Measurements from ENCODE around the gene GUCD1.
"Not testable (repeated sequence)": the region's sequence is repeated elsewhere in the genome, so short reads cannot be mapped to it uniquely, and the experiment has no call there.

The GUCD1 gene

GRCh38 chr22:24595228-24595627 lies 40.3 kb upstream of the GUCD1 start:
- Histone ChIP-seq H3K27me3 (ENCODE audit: insufficient read depth, low read length) (no peaks in the 10 kb centered on the region), H3K36me3 (ENCODE audit: insufficient read depth, low read length) (no peaks in the 10 kb centered on the region), H3K9ac (ENCODE audit: low read depth, low read length) (no peak overlapping the region), H3K4me3 (ENCODE audit: low read length) (no peak overlapping the region), H3K4me1 (ENCODE audit: insufficient read depth, low read length) (peaks cover 18% of the 10 kb centered on the region), H3K27ac (ENCODE audit: low read depth, low read length) (no peak overlapping the region), H3K9me3 (ENCODE audit: insufficient read depth, low read depth, low read length) (no peaks in the 10 kb centered on the region)
- WGBS, result 90% methylated on average over 6 of the region's 6 CpGs

- no peak overlapping the region for H3K9ac ChIP-seq (ENCODE audit: low read depth, low read length)
- no peaks in the 10 kb centered on the region for H3K9me3 ChIP-seq (ENCODE audit: insufficient read depth, low read depth, low read length)
- no peak overlapping the region for H3K4me3 ChIP-seq (ENCODE audit: low read length)
- no peaks in the 10 kb centered on the region for H3K27me3 ChIP-seq (ENCODE audit: insufficient read depth, low read length)
- no peaks in the 10 kb centered on the region for H3K36me3 ChIP-seq (ENCODE audit: insufficient read depth, low read length)
- WGBS, result 76% methylated on average over 7 of the region's 7 CpGs
- no peak overlapping the region for H3K27ac ChIP-seq (ENCODE audit: low read depth, low read length)
- H3K4me1 ChIP-seq (ENCODE audit: insufficient read depth, low read length), result peaks cover 17% of the 10 kb centered on the region
Observed at GRCh38 chr22:24594569-24595120, 39.7 kb upstream of the GUCD1 start.

- H3K4me3 ChIP-seq (ENCODE audit: low read length), result no peak overlapping the region
- no peaks in the 10 kb centered on the region for H3K9me3 ChIP-seq (ENCODE audit: insufficient read depth, low read depth, low read length)
- no peaks in the 10 kb centered on the region for H3K27me3 ChIP-seq (ENCODE audit: insufficient read depth, low read length)
- peaks cover 11% of the 10 kb centered on the region for H3K4me1 ChIP-seq (ENCODE audit: insufficient read depth, low read length)
- H3K9ac ChIP-seq (ENCODE audit: low read depth, low read length), result peak overlapping the region; percentile 83; the same call in 1 of the 2 replicates
- no peak overlapping the region for H3K27ac ChIP-seq (ENCODE audit: low read depth, low read length)
- 80% methylated on average over 16 of the region's 16 CpGs for WGBS
- H3K36me3 ChIP-seq (ENCODE audit: insufficient read depth, low read length), result no peaks in the 10 kb centered on the region
Observed at GRCh38 chr22:24593836-24594568, 39.1 kb upstream of the GUCD1 start.

- peak overlapping the region; percentile 73; the same call in 1 of the 2 replicates for H3K27ac ChIP-seq (ENCODE audit: low read depth, low read length)
- H3K9ac ChIP-seq (ENCODE audit: low read depth, low read length), result peak overlapping the region; percentile 83
Observed at GRCh38 chr22:24593559-24593835, 38.6 kb upstream of the GUCD1 start.

DNA sequence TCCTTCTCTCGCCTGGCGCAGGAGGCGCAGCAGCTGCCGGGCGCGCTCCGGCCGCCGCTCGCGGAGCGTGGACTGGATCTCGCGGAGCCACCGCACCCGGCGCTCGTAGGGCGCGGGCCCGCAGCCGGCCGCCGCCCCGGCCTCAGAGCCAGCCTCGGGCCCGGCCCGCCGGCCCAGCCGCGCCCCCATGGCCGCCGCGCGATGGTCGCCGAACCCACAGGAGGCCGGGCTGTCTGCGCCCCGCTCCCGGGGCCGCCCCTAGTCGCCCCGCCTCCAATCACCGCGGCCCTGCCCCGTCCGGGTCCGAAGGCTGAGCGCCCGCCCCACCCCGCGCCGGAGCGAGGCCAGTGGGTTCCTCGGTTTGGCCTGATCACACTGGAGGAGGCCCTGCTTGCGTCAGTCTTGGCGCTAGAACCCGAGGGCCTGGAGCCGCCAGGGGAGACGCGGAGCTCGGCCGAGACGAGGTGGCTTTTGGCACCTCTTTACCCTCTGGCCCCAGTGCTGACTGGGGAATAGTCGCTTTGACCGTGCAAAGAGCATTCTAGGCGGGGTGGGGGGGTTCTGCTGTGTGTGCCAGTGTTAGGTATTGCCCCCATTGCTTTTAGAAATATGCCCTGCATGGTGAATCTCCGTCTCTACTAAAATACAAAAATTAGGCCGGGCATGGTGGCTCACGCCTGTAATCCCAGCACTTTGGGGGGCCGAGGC lies 38.1 kb upstream of the GUCD1 start, which contains the start of gene LRRC75B:
Gene LRRC75B, minus strand, starts transcription at position 223 of the 708 bp plus-strand sequence. Its CDS starts 34 bp downstream, at position 189.
- H3K4me3 ChIP-seq (ENCODE audit: low read length), result peak within 1 kb of the TSS; percentile 66
- H3K27ac ChIP-seq (ENCODE audit: low read depth, low read length), result peak within 1 kb of the TSS; percentile 73
- peaks cover 4% of the 10 kb centered on the region for H3K36me3 ChIP-seq (ENCODE audit: insufficient read depth, low read length)
- no peaks in the 10 kb centered on the region for H3K27me3 ChIP-seq (ENCODE audit: insufficient read depth, low read length)
- H3K4me1 ChIP-seq (ENCODE audit: insufficient read depth, low read length), result peaks cover 11% of the 10 kb centered on the region
- peak within 1 kb of the TSS; percentile 83 for H3K9ac ChIP-seq (ENCODE audit: low read depth, low read length)
- WGBS, result 6% methylated on average over 72 of the region's 72 CpGs
- no peaks in the 10 kb centered on the region for H3K9me3 ChIP-seq (ENCODE audit: insufficient read depth, low read depth, low read length)

More at GRCh38 chr22:24593559-24593835, 38.6 kb upstream of the GUCD1 start:
- not testable (repeated sequence) for H3K36me3 ChIP-seq (ENCODE audit: insufficient read depth, low read length); H3K9me3 ChIP-seq (ENCODE audit: insufficient read depth, low read depth, low read length); H3K27me3 ChIP-seq (ENCODE audit: insufficient read depth, low read length)
- H3K4me1 ChIP-seq (ENCODE audit: insufficient read depth, low read length), result peaks cover 11% of the 10 kb centered on the region
- WGBS, result 89% methylated on average over 10 of the region's 10 CpGs
- peak overlapping the region; percentile 66 for H3K4me3 ChIP-seq (ENCODE audit: low read length)

DNA sequence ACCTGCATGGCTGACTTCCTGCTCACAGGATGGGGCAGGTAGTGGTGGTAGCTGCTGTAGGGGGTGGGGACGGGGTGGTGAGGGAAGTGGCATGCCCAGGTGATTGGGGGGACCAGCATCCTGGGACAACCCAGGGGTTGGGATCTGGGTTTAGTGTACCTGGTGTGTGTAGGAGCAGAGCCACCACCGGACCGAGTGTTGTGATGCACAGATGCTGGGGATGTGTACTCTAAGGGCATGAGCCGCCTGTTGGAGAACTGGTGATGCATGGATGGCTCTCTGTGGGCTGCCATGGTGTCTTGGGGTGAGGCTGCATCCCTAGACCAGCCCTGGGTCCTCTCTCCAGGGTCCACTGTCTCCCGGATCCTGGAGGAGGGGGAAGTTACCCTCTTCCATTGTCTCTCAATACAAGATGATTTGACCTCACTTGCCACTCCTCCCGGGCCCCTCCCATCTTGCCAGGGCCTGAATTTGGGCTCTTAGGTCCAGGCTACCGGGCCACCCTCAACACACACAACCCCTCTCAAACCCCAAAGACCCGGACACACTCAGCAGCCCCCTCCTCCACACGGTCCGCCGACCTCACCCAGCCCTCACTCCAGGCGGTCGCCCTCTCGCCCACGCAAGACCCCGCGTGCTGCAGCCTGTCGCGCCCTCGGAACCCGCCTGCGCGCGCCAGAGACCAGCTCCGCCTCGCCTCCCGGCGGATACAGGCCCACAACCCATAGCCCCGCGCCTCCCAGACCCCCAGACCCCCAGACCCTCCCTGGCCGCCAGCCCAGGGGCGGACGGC lies 37.3 kb upstream of the GUCD1 start:
- Histone ChIP-seq H3K9ac (ENCODE audit: low read depth, low read length) (peak overlapping the region; percentile 83), H3K27ac (ENCODE audit: low read depth, low read length) (peak overlapping the region; percentile 49; the same call in 1 of the 2 replicates), H3K4me3 (ENCODE audit: low read length) (peak overlapping the region; percentile 66), H3K27me3 (ENCODE audit: insufficient read depth, low read length) (no peaks in the 10 kb centered on the region), H3K36me3 (ENCODE audit: insufficient read depth, low read length) (peaks cover 8% of the 10 kb centered on the region), H3K9me3 (ENCODE audit: insufficient read depth, low read depth, low read length) (no peaks in the 10 kb centered on the region), H3K4me1 (ENCODE audit: insufficient read depth, low read length) (peaks cover 11% of the 10 kb centered on the region)
- 11% methylated on average over 32 of the region's 33 CpGs for WGBS

DNA sequence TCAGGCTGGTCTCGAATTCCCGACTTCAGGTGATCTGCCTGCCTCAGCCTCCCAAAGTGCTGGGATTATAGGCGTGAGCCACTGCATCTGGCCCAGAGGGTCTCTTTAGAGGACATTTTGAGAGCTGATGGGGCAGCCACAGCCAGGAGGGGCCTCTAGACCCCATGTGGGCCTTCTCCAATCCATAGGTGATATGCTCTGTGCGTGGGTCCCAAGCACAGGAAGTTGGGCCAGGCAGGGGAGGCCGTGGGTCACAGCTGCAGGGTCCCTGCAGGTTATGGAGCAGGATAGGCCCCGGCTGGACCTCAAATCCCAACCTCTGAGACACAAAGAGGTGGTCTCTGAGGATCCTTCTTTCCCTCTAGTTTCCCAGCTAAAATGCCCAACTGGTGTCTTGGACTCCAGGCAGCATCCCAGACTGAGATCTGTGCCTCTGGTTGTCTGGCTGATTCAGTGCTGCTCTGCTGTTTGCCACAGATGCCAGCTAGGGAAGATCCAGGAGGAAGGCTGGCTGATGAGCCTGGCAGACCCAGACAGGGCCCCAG lies 36.4 kb upstream of the GUCD1 start:
- no peak overlapping the region for H3K4me3 ChIP-seq (ENCODE audit: low read length)
- H3K27ac ChIP-seq (ENCODE audit: low read depth, low read length), result no peak overlapping the region
- peaks cover 11% of the 10 kb centered on the region for H3K4me1 ChIP-seq (ENCODE audit: insufficient read depth, low read length)
- H3K36me3 ChIP-seq (ENCODE audit: insufficient read depth, low read length), result peaks cover 11% of the 10 kb centered on the region
- H3K9ac ChIP-seq (ENCODE audit: low read depth, low read length), result no peak overlapping the region
- no peaks in the 10 kb centered on the region for H3K9me3 ChIP-seq (ENCODE audit: insufficient read depth, low read depth, low read length)
- WGBS, result 90% methylated on average over 6 of the region's 6 CpGs
- no peaks in the 10 kb centered on the region for H3K27me3 ChIP-seq (ENCODE audit: insufficient read depth, low read length)

DNA sequence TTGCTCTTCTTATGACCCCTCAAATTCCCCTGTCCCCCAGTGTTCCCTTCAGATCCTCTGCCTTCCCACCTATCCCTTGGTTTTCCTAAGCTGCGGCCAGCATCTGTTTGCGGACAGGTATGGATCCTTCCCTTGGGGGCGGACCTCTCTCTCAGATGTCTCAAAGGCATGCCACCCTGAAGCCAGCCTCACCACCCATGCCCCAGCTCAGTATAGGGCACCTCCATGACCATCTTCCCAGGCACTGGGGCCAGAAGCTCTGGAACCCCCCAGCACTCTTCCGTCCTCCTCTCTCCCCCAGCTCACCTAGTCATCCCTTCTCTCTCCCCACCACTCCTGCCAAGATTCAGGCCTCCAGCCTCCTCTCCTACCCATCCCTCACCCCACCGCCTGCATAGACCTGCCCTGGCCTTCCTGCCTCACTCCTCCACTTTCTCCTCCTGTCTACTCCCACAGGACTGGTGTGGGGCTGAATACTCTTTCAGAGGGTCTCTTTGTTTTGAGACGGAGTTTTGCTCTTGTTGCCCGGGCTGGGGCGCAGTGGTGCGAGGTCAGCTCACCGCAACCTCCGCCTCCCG lies 35.7 kb upstream of the GUCD1 start:
- Histone ChIP-seq H3K9me3 (ENCODE audit: insufficient read depth, low read depth, low read length) (no peaks in the 10 kb centered on the region), H3K4me1 (ENCODE audit: insufficient read depth, low read length) (peaks cover 11% of the 10 kb centered on the region), H3K27ac (ENCODE audit: low read depth, low read length) (no peak overlapping the region), H3K4me3 (ENCODE audit: low read length) (no peak overlapping the region), H3K9ac (ENCODE audit: low read depth, low read length) (no peak overlapping the region), H3K36me3 (ENCODE audit: insufficient read depth, low read length) (peaks cover 16% of the 10 kb centered on the region), H3K27me3 (ENCODE audit: insufficient read depth, low read length) (no peaks in the 10 kb centered on the region)
- WGBS, result 95% methylated on average over 12 of the region's 12 CpGs

GRCh38 chr22:24589518-24590030 lies 34.6 kb upstream of the GUCD1 start:
- H3K9ac ChIP-seq (ENCODE audit: low read depth, low read length), result no peak overlapping the region
- 90% methylated on average over 7 of the region's 7 CpGs for WGBS
- H3K27me3 ChIP-seq (ENCODE audit: insufficient read depth, low read length), result no peaks in the 10 kb centered on the region
- no peak overlapping the region for H3K4me3 ChIP-seq (ENCODE audit: low read length)
- H3K4me1 ChIP-seq (ENCODE audit: insufficient read depth, low read length), result peaks cover 11% of the 10 kb centered on the region
- no peaks in the 10 kb centered on the region for H3K9me3 ChIP-seq (ENCODE audit: insufficient read depth, low read depth, low read length)
- no peak overlapping the region for H3K27ac ChIP-seq (ENCODE audit: low read depth, low read length)
- peaks cover 16% of the 10 kb centered on the region for H3K36me3 ChIP-seq (ENCODE audit: insufficient read depth, low read length)

- no peaks in the 10 kb centered on the region for H3K27me3 ChIP-seq (ENCODE audit: insufficient read depth, low read length)
- no peaks in the 10 kb centered on the region for H3K9me3 ChIP-seq (ENCODE audit: insufficient read depth, low read depth, low read length)
- H3K4me3 ChIP-seq (ENCODE audit: low read length), result no peak overlapping the region
- 93% methylated on average over 21 of the region's 21 CpGs for WGBS
- no peak overlapping the region for H3K27ac ChIP-seq (ENCODE audit: low read depth, low read length)
- H3K9ac ChIP-seq (ENCODE audit: low read depth, low read length), result no peak overlapping the region
- H3K4me1 ChIP-seq (ENCODE audit: insufficient read depth, low read length), result peaks cover 11% of the 10 kb centered on the region; the same call in 1 of the 2 replicates
- H3K36me3 ChIP-seq (ENCODE audit: insufficient read depth, low read length), result peaks cover 16% of the 10 kb centered on the region
Observed at GRCh38 chr22:24588757-24589481, 34.0 kb upstream of the GUCD1 start.

Data from HUES64 (cell line).